Placental pericyte (primary cell): ENCODE measurements around the gene TMEM61. TPM values are rescaled to one million over a fixed set of nuclear protein-coding genes. Genes with fewer than 3 reads are reported as not detected.

ENCODE experiments used
- total RNA-seq: library from RNA; depleted of rRNA; stranded (reverse); fragments of >200 nt; gene quantifications from 2 replicates; pipeline ENCODE4 v1.2.3, GENCODE V29; 2012

Gene TMEM61
- not detected in 2 replicates for total RNA-seq

GRCh38 chr1:54980528-54981241 lies at the start of gene TMEM61:
Gene TMEM61, plus strand, starts transcription at chr1:54980628. Its CDS starts 438 bp downstream, at chr1:54981066.

DNA sequence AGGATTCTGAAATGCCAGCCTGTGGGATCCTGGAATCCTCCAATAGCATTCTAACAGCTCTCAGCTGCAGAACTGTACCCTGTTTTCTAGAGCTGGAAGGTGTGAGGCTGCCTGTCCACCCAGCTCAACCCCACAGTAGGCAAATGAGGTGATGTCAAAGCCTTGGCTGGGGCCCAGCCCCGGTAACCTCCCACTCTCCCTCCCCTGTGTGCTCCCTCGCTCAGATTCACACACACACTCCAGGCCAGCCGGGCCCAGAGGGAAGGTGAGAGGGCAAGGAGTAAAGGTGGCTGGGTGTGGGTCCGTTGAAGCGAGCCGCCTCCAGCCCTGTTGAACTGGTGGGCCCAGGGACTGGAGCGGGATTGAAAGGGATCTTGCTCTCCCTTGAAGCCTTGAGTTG lies 18.2 kb downstream of the TMEM61 start, which contains the start of gene BSND:
TSS of gene BSND (plus strand) at position 257 of the 400 bp plus-strand sequence. CDS start 254 bp downstream, outside the sequence.

GRCh38 chr1:55039342-55040082 lies 59.1 kb downstream of the TMEM61 start, which contains the start of gene PCSK9:
Gene PCSK9, plus strand, starts transcription at chr1:55039548. Its CDS starts 290 bp downstream, at chr1:55039838.

Other genes with a start within 250 kb of the TMEM61 start
- gene PARS2, start 216.1 kb upstream of the TMEM61 start, total RNA-seq: 7.4 and 8.7 TPM in 2 replicates
- not detected in 2 replicates for gene TTC22, start 179.3 kb upstream of the TMEM61 start, total RNA-seq
- gene DHCR24, start 93.4 kb upstream of the TMEM61 start, total RNA-seq: 283 and 365 TPM in 2 replicates
- not detected in 2 replicates for gene BSND, start 18.3 kb downstream of the TMEM61 start, total RNA-seq
- 0.14 and 3.1 TPM in 2 replicates for gene PCSK9, start 58.9 kb downstream of the TMEM61 start, total RNA-seq
- gene USP24, start 234.7 kb downstream of the TMEM61 start, total RNA-seq: 36.5 and 52.3 TPM in 2 replicates